SK-N-SH treated with all-trans-retinoic acid at 6 μM for 48 hours (cell line): ENCODE measurements around the gene IL10RA.

Experiments
- ATAC-seq: fragments of 200-7000 bp; cut with Tn5 transposase; 3 replicates; pipeline ENCODE4 v1.9.1; 2020; ENCODE audit warnings: mild to moderate bottlenecking, moderate library complexity
- ARNTL ChIP-seq: fragments of 450-650 bp; formaldehyde crosslinking; IDR thresholded peaks from 2 replicates; pipeline ENCODE4 v1.5.0; 2020; ENCODE audit warnings: low read depth, mild to moderate bottlenecking, moderate library complexity, borderline replicate concordance
- BACH2 ChIP-seq: fragments of 250-450 bp; sonication (Bioruptor Pico); IDR thresholded peaks from 2 replicates; pipeline ENCODE4 v1.9.0; 2021; ENCODE audit warnings: mild to moderate bottlenecking, borderline replicate concordance
- CSDC2 ChIP-seq: fragments of 250-450 bp; sonication (Bioruptor Pico); IDR thresholded peaks from 2 replicates; pipeline ENCODE4 v1.5.0; 2020; ENCODE audit warnings: mild to moderate bottlenecking, moderate library complexity
- ESRRG ChIP-seq: fragments of 250-450 bp; sonication (Bioruptor Pico); IDR thresholded peaks from 2 replicates; pipeline ENCODE4 v1.6.1; 2021; ENCODE audit warnings: mild to moderate bottlenecking
- ISL1 ChIP-seq: fragments of 250-450 bp; sonication (Bioruptor Pico); IDR thresholded peaks from 2 replicates; pipeline ENCODE4 v2.1.2; 2022; ENCODE audit warnings: mild to moderate bottlenecking, moderate library complexity
- OSR1 ChIP-seq: fragments of 250-450 bp; sonication (Bioruptor Pico); IDR thresholded peaks from 2 replicates; pipeline ENCODE4 v1.8.0; 2022; ENCODE audit warnings: moderate library complexity, mild to moderate bottlenecking, inconsistent platforms
- PPARA ChIP-seq: fragments of 250-450 bp; sonication (Bioruptor Pico); IDR thresholded peaks from 2 replicates; pipeline ENCODE4 v1.5.0; 2020; ENCODE audit warnings: mild to moderate bottlenecking, borderline replicate concordance
- RARB ChIP-seq: fragments of 250-450 bp; sonication (Bioruptor Pico); IDR thresholded peaks from 2 replicates; pipeline ENCODE4 v1.8.0; 2021; ENCODE audit warnings: mild to moderate bottlenecking, moderate library complexity
- TCF4 ChIP-seq: fragments of 250-450 bp; sonication (Bioruptor Pico); IDR thresholded peaks from 2 replicates; pipeline ENCODE4 v1.8.0; 2021; ENCODE audit warnings: mild to moderate bottlenecking, moderate library complexity, borderline replicate concordance
- TOX ChIP-seq: fragments of 250-450 bp; sonication (Bioruptor Pico); IDR thresholded peaks from 2 replicates; pipeline ENCODE4 v1.8.0; 2021; ENCODE audit warnings: mild to moderate bottlenecking, moderate library complexity, borderline replicate concordance
- ZC3H10 ChIP-seq: fragments of 250-450 bp; sonication (Bioruptor Pico); IDR thresholded peaks from 2 replicates; pipeline ENCODE4 v1.5.1; 2021; ENCODE audit warnings: mild to moderate bottlenecking, moderate library complexity
- ZFP3 ChIP-seq: fragments of 250-450 bp; sonication (Bioruptor Pico); IDR thresholded peaks from 2 replicates; pipeline ENCODE4 v1.5.0; 2020; ENCODE audit warnings: mild to moderate bottlenecking, moderate library complexity
- ZFP30 ChIP-seq: fragments of 450-650 bp; formaldehyde crosslinking; IDR thresholded peaks from 2 replicates; pipeline ENCODE4 v1.5.0; 2022; ENCODE audit warnings: mild to moderate bottlenecking, moderate library complexity
- ZNF565 ChIP-seq: fragments of 450-650 bp; formaldehyde crosslinking; conservative IDR thresholded peaks from 2 replicates; pipeline ENCODE4 v1.5.0; 2020; ENCODE audit warnings: low read depth, mild to moderate bottlenecking, moderate library complexity
- ZNF70 ChIP-seq: fragments of 450-650 bp; formaldehyde crosslinking; IDR thresholded peaks from 2 replicates; pipeline ENCODE4 v1.5.0; 2020; ENCODE audit warnings: mild to moderate bottlenecking, moderate library complexity
- TF ChIP-seq, protein P1 (sequence below): fragments of 250-450 bp; sonication (Bioruptor Pico); IDR thresholded peaks from 2 replicates; pipeline ENCODE4 v1.5.0; 2020; ENCODE audit warnings: mild to moderate bottlenecking, moderate library complexity
- TF ChIP-seq, protein P2 (sequence below): fragments of 250-450 bp; sonication (Bioruptor Pico); IDR thresholded peaks from 2 replicates; pipeline ENCODE4 v1.5.1; 2021; ENCODE audit warnings: mild to moderate bottlenecking, moderate library complexity
- TF ChIP-seq, protein P3 (sequence below): fragments of 250-450 bp; sonication (Bioruptor Pico); IDR thresholded peaks from 2 replicates; pipeline ENCODE4 v1.8.0; 2020; ENCODE audit warnings: mild to moderate bottlenecking, moderate library complexity, borderline replicate concordance
- TF ChIP-seq, protein P4 (sequence below): fragments of 250-450 bp; sonication (Bioruptor Pico); IDR thresholded peaks from 2 replicates; pipeline ENCODE4 v1.8.0; 2021; ENCODE audit warnings: low read depth, mild to moderate bottlenecking, moderate library complexity, borderline replicate concordance
- TF ChIP-seq, protein P5 (sequence below): fragments of 250-450 bp; sonication (Bioruptor Pico); IDR thresholded peaks from 2 replicates; pipeline ENCODE4 v1.5.1; 2020; ENCODE audit warnings: low read depth, mild to moderate bottlenecking, moderate library complexity

IL10RA gene

DNA sequence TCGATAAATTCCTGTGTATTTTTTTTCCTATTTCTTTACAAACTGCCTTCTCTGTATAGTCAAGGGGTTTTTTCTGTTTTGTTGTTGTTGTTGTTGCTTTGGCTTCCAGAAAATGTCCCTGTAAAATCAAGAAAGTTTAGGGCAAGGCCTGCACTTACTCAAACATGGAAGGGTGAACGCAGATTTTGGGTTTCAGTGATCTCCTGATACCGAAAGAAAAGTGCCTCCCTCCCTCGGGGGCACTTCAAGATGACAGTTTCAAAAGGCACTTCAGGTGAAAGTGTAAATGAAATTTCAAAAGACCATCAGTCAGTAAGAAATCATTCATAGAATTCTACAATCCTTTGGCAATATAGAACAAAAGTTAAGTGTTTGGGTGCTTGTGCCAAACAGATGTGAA, 47.2 kb downstream of the IL10RA start (continued):
- TF ChIP-seq CSDC2 (CRISPR knock-in tag) (no peak), ESRRG (no peak)

DNA sequence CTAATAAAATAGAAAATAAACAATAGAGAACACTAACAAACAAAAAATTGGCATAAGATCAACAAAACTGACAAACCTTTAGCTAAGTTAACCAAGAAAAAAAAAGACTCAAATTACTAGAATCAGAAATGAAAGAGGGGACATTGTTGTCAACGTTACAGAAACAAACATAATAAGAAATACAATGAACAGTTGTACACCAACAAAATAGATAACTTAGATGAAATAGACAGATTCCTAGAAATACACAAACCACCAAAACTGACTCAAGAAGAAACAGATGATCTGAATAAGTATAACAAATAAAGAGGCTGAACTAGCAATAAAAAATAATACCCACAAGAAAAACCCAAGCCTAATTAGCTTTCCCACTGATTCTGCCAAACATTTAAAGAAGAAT, 55.9 kb downstream of the IL10RA start:
- no peak for TF ChIP-seq CSDC2 (CRISPR knock-in tag)
- TF ChIP-seq TCF4 (CRISPR knock-in tag): no peak
- TF ChIP-seq, protein P1, sequence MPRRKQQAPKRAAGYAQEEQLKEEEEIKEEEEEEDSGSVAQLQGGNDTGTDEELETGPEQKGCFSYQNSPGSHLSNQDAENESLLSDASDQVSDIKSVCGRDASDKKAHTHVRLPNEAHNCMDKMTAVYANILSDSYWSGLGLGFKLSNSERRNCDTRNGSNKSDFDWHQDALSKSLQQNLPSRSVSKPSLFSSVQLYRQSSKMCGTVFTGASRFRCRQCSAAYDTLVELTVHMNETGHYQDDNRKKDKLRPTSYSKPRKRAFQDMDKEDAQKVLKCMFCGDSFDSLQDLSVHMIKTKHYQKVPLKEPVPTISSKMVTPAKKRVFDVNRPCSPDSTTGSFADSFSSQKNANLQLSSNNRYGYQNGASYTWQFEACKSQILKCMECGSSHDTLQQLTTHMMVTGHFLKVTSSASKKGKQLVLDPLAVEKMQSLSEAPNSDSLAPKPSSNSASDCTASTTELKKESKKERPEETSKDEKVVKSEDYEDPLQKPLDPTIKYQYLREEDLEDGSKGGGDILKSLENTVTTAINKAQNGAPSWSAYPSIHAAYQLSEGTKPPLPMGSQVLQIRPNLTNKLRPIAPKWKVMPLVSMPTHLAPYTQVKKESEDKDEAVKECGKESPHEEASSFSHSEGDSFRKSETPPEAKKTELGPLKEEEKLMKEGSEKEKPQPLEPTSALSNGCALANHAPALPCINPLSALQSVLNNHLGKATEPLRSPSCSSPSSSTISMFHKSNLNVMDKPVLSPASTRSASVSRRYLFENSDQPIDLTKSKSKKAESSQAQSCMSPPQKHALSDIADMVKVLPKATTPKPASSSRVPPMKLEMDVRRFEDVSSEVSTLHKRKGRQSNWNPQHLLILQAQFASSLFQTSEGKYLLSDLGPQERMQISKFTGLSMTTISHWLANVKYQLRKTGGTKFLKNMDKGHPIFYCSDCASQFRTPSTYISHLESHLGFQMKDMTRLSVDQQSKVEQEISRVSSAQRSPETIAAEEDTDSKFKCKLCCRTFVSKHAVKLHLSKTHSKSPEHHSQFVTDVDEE (CRISPR knock-in tag): no peak
- no peak for TF ChIP-seq ARNTL (CRISPR knock-in tag)
- TF ChIP-seq PPARA: no peak
- no peak for TF ChIP-seq ZFP30
- no peak for TF ChIP-seq ZC3H10 (CRISPR knock-in tag)
- no peak for TF ChIP-seq TOX (CRISPR knock-in tag)
- no peak for TF ChIP-seq ISL1 (CRISPR knock-in tag)
- TF ChIP-seq ZFP3 (CRISPR knock-in tag): no peak
- TF ChIP-seq, protein P2, sequence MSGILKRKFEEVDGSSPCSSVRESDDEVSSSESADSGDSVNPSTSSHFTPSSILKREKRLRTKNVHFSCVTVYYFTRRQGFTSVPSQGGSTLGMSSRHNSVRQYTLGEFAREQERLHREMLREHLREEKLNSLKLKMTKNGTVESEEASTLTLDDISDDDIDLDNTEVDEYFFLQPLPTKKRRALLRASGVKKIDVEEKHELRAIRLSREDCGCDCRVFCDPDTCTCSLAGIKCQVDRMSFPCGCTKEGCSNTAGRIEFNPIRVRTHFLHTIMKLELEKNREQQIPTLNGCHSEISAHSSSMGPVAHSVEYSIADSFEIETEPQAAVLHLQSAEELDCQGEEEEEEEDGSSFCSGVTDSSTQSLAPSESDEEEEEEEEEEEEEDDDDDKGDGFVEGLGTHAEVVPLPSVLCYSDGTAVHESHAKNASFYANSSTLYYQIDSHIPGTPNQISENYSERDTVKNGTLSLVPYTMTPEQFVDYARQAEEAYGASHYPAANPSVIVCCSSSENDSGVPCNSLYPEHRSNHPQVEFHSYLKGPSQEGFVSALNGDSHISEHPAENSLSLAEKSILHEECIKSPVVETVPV (CRISPR knock-in tag): no peak
- TF ChIP-seq, protein P3, sequence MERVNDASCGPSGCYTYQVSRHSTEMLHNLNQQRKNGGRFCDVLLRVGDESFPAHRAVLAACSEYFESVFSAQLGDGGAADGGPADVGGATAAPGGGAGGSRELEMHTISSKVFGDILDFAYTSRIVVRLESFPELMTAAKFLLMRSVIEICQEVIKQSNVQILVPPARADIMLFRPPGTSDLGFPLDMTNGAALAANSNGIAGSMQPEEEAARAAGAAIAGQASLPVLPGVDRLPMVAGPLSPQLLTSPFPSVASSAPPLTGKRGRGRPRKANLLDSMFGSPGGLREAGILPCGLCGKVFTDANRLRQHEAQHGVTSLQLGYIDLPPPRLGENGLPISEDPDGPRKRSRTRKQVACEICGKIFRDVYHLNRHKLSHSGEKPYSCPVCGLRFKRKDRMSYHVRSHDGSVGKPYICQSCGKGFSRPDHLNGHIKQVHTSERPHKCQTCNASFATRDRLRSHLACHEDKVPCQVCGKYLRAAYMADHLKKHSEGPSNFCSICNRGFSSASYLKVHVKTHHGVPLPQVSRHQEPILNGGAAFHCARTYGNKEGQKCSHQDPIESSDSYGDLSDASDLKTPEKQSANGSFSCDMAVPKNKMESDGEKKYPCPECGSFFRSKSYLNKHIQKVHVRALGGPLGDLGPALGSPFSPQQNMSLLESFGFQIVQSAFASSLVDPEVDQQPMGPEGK: no peak
- no peak for TF ChIP-seq ZNF70 (CRISPR knock-in tag)
- no peak for TF ChIP-seq BACH2 (CRISPR knock-in tag)
- no peak for TF ChIP-seq ESRRG
- no peak for ATAC-seq

DNA sequence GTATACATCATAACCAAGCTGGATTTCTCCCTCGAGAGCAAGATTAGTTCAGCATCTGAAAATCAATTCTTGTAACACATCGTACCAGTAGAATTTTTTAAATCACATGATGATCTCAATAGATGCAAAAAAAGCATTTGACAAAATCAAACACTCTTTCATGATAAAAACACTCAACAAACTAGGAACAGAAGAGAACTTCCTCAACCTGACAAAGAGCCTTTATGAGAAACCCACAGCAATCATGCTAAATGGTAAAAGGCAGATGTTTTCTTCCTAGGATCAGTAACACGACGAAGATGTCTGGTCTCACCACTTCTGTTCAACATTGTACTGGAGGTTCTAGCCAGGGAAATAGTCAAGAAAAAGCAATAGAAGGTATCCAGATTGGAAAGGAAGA, 56.6 kb downstream of the IL10RA start:
- TF ChIP-seq, protein P3: no peak
- TF ChIP-seq, protein P4, sequence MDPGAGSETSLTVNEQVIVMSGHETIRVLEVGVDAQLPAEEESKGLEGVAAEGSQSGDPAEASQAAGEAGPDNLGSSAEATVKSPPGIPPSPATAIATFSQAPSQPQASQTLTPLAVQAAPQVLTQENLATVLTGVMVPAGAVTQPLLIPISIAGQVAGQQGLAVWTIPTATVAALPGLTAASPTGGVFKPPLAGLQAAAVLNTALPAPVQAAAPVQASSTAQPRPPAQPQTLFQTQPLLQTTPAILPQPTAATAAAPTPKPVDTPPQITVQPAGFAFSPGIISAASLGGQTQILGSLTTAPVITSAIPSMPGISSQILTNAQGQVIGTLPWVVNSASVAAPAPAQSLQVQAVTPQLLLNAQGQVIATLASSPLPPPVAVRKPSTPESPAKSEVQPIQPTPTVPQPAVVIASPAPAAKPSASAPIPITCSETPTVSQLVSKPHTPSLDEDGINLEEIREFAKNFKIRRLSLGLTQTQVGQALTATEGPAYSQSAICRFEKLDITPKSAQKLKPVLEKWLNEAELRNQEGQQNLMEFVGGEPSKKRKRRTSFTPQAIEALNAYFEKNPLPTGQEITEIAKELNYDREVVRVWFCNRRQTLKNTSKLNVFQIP (CRISPR knock-in tag): no peak
- TF ChIP-seq BACH2 (CRISPR knock-in tag) (no peak), ISL1 (CRISPR knock-in tag) (no peak), RARB (CRISPR knock-in tag) (no peak), OSR1 (CRISPR knock-in tag) (no peak), ZNF565 (CRISPR knock-in tag) (no peak), TOX (CRISPR knock-in tag) (no peak), ZNF70 (CRISPR knock-in tag) (no peak), ESRRG (no peak), ZC3H10 (CRISPR knock-in tag) (no peak)
- TF ChIP-seq, protein P1 (CRISPR knock-in tag): no peak
- TF ChIP-seq, protein P2 (CRISPR knock-in tag): no peak
- TF ChIP-seq, protein P5, sequence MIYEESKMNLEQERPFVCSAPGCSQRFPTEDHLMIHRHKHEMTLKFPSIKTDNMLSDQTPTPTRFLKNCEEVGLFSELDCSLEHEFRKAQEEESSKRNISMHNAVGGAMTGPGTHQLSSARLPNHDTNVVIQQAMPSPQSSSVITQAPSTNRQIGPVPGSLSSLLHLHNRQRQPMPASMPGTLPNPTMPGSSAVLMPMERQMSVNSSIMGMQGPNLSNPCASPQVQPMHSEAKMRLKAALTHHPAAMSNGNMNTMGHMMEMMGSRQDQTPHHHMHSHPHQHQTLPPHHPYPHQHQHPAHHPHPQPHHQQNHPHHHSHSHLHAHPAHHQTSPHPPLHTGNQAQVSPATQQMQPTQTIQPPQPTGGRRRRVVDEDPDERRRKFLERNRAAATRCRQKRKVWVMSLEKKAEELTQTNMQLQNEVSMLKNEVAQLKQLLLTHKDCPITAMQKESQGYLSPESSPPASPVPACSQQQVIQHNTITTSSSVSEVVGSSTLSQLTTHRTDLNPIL (CRISPR knock-in tag): no peak
- ATAC-seq: no peak
